ENCODE measurements around the gene NLN. TPM values are rescaled to one million over a fixed set of nuclear protein-coding genes. Genes with fewer than 3 reads are reported as not detected.
"Not testable (repeated sequence)": the region's sequence is repeated elsewhere in the genome, so short reads cannot be mapped to it uniquely, and the experiment has no call there.

Gene NLN
- total RNA-seq, 1 donor from 2014 or later = 17.2 TPM

DNA sequence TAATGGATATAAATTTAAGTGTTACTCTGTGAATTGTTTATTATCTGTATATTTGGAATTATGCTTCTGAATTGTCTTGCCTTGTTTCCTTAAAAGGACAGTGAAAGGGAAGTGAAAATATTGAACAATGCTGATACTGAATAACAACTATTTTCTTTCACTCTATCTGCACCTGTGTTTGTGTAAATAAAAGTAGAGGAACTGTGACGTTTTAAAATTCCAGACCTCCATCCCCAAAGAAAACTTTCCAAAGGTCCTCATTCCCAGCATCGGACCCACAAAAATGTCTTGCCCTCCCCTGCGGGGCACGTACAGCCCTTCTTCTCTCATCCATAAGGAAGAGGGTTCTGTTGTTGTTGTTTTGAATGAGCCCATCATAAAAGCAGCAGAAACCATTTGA, 100.0 kb downstream of the NLN start:
- intact Hi-C loops (cut with DNase I) = no loop called here

DNA sequence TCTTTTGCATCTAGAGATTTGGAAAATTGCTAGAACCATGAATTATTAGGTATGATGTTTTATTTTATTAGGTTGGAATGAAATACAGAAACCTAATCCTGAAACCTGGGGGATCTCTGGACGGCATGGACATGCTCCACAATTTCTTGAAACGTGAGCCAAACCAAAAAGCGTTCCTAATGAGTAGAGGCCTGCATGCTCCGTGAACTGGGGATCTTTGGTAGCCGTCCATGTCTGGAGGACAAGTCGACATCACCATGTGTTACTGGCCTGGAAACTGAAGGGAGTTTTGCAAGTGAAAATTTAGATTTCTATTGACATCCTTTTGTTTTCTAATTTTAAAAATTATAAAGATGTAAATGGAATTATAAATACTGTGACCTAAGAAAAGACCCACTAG, 100.7 kb downstream of the NLN start:
- no peak for DNase-seq (ENCODE audit: low spot score)
- intact Hi-C loops (cut with DNase I) = no loop called here

More for the DNA sequence above, 100.0 kb downstream of the NLN start:
- no peak for DNase-seq (ENCODE audit: low spot score)

DNA sequence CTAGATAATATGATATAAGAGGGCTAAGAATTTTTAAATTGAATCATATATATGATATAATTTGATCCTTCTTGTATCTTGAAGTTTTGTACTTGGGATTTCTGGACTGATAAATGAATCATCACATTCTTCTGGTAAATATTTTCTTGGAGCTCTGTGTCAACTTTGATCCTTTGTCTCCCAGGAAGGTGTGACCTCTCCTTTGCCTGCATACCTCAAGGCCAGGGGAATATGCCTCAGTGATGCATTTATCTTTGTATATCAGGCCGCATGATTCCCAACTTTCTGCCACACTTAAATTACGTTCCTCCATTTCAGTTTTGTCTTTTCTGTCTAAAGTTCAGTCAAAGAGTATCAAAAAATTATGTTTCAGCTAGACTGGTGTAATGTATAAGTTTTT, 101.2 kb downstream of the NLN start:
- no peak for DNase-seq (ENCODE audit: low spot score)
- intact Hi-C loops (cut with DNase I) = no loop called here

DNA sequence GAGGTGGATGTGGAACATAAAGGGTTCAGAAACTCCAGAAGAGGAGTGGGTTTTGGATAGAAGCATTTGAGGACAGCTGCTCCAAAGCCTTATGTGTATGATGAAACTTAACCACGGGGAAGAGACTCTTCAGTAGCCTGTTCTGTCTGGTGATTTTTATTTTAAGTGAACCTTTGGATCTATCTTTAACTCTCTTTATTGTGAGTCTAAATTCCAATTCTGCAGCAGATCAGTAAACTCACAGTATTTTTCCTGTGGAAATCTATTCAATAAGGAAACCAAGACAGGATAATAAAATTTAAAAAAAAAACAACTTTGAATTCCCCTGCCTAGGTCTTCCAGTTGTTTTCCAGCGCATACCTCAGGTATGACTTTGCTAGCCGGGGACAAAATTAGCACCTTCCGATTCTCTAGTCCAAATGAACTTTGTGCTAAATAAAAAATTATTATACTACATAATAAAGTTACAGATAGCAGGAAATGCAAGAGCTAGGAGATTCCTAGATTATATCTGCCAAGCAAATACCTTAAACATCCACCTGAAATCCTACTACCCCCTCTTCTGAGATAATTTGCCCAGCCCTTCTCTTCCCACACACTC, 101.9 kb downstream of the NLN start:
- no peak for DNase-seq (ENCODE audit: low spot score)
- intact Hi-C loops (cut with DNase I) = no loop called here

DNA sequence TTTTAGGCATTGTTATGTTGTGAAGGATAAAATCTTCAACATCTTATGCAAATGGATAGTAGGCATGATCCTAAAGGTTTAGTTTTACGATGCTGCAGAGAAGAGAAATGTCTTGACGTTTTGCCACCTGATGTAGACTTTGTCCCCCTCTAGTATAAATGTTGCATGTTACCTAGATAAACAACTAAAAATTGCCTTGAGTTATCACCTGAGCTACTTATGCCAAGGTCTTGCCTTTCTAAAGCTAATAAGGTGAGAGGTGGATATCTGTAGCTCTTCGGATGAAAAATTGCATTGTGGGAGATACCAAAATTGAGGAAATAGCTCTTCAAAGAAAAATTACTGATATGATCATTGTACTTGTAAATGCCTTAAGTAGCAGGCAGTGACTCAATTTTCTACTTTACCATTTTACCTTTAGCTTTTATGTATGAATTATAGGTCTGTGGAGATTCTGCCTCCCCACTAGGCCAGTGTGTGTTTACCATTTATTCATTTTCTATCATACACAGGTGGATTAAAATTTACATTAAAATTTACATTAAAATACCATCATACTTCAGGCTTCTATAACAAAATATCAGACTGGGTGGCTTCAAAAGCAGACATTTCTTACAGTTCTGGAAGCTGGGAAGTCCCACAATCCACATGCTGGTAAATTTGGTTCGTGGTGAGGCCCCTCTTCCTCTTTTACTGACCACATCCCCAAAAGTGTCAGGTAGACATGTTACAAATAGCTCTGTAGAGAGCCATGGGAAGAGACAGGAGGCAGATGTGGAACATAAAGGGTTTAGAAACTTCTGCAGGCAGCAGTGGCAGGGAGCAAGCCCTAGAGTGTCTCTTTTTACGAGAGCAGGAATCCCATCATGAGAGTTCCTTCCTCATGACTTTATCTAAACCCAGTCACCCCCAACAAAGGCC, 103.7 kb downstream of the NLN start:
- intact Hi-C loops (cut with DNase I) = no loop called here

DNA sequence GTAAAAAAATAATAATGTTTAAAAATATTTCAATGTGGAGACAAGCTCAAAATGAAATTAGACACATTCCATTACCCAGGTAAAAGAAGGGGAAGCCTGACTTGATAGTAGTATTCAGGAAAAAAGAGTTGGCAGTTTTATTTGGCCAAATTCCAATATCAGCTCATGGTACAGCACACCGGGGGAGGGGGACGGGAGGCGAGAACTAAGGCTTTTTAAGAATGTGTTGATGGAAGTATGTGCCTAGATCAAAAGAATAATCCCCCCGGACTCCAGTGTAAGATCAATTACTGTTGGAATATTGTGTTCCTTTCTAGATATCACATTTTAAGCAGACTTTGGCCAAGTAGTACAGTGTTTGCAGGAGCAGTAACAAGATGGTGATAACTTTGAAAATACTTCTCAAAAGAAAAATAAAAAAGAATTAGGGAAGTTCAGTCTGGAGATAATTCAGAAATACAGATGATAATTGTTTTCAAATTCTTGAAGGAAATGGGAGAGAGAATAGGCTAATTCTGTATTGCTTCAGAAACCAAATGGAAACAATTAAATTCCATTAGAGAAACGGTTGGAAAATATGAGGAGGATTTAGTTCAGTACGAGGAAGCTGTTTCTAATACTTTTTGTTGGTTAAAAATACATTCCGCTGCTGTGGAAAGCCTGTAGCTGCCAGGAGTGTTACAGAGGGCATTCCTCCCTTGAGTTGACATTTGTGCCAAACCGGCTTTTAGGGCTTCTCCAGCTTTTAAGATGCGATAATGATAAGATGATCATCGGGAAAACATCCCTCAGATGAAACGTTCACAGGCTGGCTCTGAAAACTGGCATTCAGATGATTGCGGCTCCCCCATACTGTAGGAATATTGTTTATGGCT, 106.3 kb downstream of the NLN start:
- no peak for DNase-seq (ENCODE audit: low spot score)
- intact Hi-C loops (cut with DNase I) = no loop called here

More for the DNA sequence above, 103.7 kb downstream of the NLN start:
- DNase-seq (ENCODE audit: low spot score) = no peak

DNA sequence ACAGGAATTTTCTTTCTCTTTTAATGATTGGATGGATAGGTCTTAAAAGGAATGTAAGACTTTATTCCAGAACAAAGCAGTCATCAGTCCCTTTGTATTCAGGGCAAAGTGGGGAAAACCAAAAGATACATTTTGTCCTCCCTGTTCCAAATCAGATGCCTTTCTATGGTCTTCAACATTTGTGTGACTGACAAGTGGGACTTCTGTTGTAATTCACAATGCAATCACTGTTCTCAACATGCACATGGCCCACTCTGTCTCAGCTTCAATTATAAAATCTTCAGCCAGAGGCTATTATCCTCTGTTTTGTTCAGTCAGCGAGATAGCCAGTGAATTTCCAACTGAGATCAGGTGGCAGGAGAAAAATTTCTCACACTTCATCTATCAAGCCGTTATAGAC, 108.9 kb downstream of the NLN start:
- no peak for DNase-seq (ENCODE audit: low spot score)
- intact Hi-C loops (cut with DNase I) = no loop called here

- intact Hi-C loops (cut with DNase I) = no loop called here
Observed at GRCh38 chr5:65831276-65831675, 109.3 kb downstream of the NLN start.

GRCh38 chr5:65832152-65832551, 110.1 kb downstream of the NLN start:
- intact Hi-C loops (cut with DNase I) = no loop called here
- DNase-seq (ENCODE audit: low spot score) = no peak

More at GRCh38 chr5:65831276-65831675, 109.3 kb downstream of the NLN start:
- no peak for DNase-seq (ENCODE audit: low spot score)

DNA sequence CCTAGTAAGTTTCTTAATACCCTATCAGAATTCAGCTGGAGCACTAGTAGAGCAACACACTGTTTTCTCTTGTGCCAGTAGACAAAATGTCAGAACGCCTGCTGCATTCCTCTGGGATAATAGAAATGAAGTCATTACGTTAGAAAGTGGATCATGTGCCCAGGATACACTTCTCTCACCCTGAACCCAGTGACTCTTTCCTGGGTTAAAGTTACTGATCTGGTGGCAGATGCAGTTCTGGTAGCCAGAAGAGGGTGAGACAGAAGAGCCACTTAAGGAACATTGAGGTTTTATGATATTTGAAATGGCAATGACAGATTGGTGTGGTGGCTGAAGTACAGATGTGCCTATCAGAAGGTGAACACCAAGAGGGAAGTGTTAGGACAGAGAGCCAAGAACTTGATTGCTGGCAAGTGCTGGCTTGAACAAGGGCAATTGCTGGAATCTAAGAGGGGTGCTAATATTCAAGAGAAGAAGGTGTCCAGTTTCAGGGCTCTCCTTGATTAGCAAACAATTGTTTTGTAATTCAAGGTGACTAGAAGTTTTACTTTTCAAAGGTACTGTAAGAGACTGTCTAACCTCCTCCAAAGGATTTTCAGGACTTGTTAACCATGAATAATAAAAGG, 110.7 kb downstream of the NLN start:
- intact Hi-C loops (cut with DNase I) = no loop called here
- DNase-seq (ENCODE audit: low spot score) = no peak

DNA sequence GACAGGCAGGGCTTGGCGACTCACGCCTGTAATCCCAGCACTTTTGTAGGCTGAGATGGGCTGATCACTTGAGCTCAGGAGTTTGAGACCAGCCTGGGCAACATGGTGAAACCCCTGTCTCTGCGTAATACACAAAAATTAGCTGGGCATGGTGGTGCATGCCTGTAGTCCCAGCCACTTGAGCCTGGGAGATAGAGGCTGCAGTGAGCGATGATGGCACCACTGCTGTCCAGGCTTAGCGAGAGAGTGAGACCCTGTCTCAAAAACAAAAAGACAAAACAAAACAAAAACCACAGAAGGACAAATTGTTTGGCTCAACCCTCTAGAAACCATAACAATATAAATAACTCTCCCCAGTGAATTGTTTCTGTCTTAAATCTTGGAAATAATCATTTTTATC, 111.8 kb downstream of the NLN start:
- no peak for DNase-seq (ENCODE audit: low spot score)
- intact Hi-C loops (cut with DNase I) = no loop called here

DNA sequence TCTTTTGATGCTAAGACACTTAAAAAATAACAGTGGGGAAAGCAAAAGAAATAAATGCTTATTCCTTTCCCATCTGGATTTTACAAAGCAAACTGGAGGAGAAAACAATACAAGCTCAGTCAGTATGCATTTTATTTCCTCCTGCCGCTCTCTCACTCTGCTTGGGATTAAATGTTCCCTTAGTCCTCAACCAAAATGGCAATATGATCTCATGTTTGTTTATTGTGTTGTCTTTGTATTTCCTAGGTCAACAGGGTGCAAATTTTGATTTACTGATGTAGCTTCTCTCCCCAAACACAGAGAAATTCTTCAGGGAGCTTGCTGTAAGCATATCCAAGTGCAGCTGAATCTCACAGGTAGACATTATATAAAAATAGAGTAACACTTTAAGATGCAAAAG, 112.3 kb downstream of the NLN start:
- no peak for DNase-seq (ENCODE audit: low spot score)
- intact Hi-C loops (cut with DNase I) = no loop called here

- DNase-seq (ENCODE audit: low spot score) = no peak
- intact Hi-C loops (cut with DNase I) = no loop called here
Observed at GRCh38 chr5:65835191-65835590, 113.2 kb downstream of the NLN start.

DNA sequence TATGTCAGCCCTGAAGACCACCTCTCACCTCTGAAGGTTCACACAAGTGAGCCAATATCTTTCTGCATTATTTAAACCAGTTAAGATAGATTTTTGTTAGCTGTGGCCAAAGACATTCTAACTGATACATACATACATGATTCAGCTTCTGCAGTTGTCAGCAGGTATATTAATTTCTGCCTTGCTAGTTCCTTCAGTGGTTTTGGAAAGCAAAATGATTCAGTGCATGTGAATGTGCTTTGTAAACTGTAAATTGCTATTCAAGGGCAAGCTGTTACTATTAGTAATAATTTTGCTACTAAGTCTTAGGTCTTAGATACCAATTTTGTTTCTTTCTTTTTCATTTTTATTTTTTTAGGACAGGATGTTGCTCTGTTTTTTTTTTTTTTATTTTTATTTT, 115.1 kb downstream of the NLN start:
- intact Hi-C loops (cut with DNase I) = no loop called here
- DNase-seq (ENCODE audit: low spot score) = no peak

DNA sequence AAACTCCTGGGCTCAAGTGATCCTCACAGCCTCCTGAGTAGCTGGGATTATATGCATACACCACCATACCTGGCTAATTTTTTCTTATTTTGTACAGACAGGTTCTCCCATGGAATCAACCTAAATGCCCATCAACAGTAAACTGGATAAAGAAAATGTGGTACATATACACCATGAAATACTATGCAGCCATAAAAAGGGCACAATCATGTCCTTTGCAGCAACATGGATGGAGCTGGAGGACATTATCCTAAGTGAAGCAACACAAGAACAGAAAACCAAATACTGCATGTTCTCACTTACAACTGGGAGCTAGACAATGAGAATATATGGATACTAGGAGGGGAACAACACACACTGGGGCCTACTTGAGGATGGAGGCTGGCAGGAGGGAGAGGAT, 117.2 kb downstream of the NLN start:
- intact Hi-C loops (cut with DNase I); DNase-seq (ENCODE audit: low spot score): not testable (repeated sequence)

DNA sequence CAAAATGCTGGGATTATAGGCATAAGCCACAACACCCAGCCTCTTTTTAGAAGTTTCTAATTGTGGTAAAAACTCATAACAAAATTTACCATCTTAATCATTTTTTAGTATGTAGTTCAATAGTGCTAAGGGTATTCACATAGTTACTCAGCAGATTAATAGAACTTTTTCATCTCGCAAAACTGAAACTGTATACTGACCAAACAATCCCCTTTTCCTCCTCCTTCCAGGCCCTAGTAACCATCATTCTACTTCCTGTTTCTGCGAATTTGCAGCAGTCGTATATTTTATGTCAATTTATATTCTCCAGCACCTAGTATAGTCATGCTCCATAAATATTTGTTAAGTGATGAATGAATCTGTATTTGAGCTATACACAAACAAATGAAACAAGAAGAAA, 118.1 kb downstream of the NLN start:
- DNase-seq (ENCODE audit: low spot score) = no peak
- intact Hi-C loops (cut with DNase I) = no loop called here

- DNase-seq (ENCODE audit: low spot score); intact Hi-C loops (cut with DNase I): not testable (repeated sequence)
Observed at GRCh38 chr5:65844763-65845162, 122.8 kb downstream of the NLN start.

DNA sequence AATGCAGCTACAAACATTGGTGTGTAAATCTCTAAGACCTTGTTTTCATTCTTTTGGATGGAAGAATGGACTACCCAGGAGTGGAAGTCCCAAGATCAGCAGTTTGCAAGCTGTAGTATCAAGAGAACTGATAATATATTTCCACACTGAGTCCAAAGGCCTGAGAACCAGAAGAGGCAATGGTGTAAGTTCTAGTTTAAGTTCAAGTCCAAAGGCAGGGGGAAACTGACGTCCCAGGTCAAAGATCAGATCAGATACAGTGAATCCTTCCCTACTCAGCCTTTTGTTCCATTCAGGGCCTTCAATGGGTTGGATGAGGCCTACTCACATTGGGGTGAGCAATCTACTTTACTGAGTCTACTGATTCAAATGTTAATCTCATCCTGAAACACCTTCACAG, 124.1 kb downstream of the NLN start:
- intact Hi-C loops (cut with DNase I) = no loop called here
- DNase-seq (ENCODE audit: low spot score) = no peak

GRCh38 chr5:65847019-65847418, 125.0 kb downstream of the NLN start:
- intact Hi-C loops (cut with DNase I); DNase-seq (ENCODE audit: low spot score): not testable (repeated sequence)

- intact Hi-C loops (cut with DNase I) = not testable (repeated sequence)
Observed at GRCh38 chr5:65849918-65850317, 127.9 kb downstream of the NLN start.

More at GRCh38 chr5:65849918-65850317, 127.9 kb downstream of the NLN start:
- not testable (repeated sequence) for DNase-seq (ENCODE audit: low spot score)

Measured in cardiac septum (tissue), 1 donor.